GDM1 (cell line): Measurements from ENCODE around the gene NFIA.

ENCODE experiments used
- DNase-seq: peaks from one replicate; lab custom pipeline; 2025; lab: John Stamatoyannopoulos, UW

NFIA gene

GRCh38 chr1:61083807-61084440 lies 1.6 kb downstream of the NFIA start:
- DNase-seq: no peak

- DNase-seq: no peak
Observed at GRCh38 chr1:61084491-61085031, 2.2 kb downstream of the NFIA start.

GRCh38 chr1:61085206-61085982 lies 3.0 kb downstream of the NFIA start:
- DNase-seq: no peak

- no peak for DNase-seq
Observed at GRCh38 chr1:61085983-61086644, 3.8 kb downstream of the NFIA start.

- DNase-seq: no peak
Observed at GRCh38 chr1:61087571-61087970, 5.2 kb downstream of the NFIA start.

GRCh38 chr1:61088163-61088974 lies 6.0 kb downstream of the NFIA start:
- DNase-seq: no peak

GRCh38 chr1:61089338-61089737 lies 7.0 kb downstream of the NFIA start:
- no peak for DNase-seq

- DNase-seq: no peak
Observed at GRCh38 chr1:61089741-61090140, 7.4 kb downstream of the NFIA start.

GRCh38 chr1:61090546-61091202 lies 8.3 kb downstream of the NFIA start:
- no peak for DNase-seq

- DNase-seq: no peak
Observed at GRCh38 chr1:61091455-61091854, 9.1 kb downstream of the NFIA start.

GRCh38 chr1:61092642-61093041 lies 10.3 kb downstream of the NFIA start:
- DNase-seq: no peak

- DNase-seq: no peak
Observed at GRCh38 chr1:61093525-61094137, 11.3 kb downstream of the NFIA start.

GRCh38 chr1:61094677-61095469 lies 12.5 kb downstream of the NFIA start:
- DNase-seq: no peak

- DNase-seq: no peak
Observed at GRCh38 chr1:61095470-61095812, 13.1 kb downstream of the NFIA start.

- no peak for DNase-seq
Observed at GRCh38 chr1:61097317-61097716, 15.0 kb downstream of the NFIA start.

- no peak for DNase-seq
Observed at GRCh38 chr1:61097722-61098121, 15.4 kb downstream of the NFIA start.

GRCh38 chr1:61098333-61098732 lies 16.0 kb downstream of the NFIA start:
- no peak for DNase-seq

- no peak for DNase-seq
Observed at GRCh38 chr1:61098906-61099437, 16.6 kb downstream of the NFIA start.

GRCh38 chr1:61100578-61100977 lies 18.2 kb downstream of the NFIA start:
- no peak for DNase-seq

- no peak for DNase-seq
Observed at GRCh38 chr1:61101536-61101935, 19.2 kb downstream of the NFIA start.
